Fibroblast of lung (primary cell): Measurements from ENCODE around the gene LTA4H. TPM values are rescaled to one million over a fixed set of nuclear protein-coding genes. Genes with fewer than 3 reads are reported as not detected.

Experiments
- DNase-seq, 2 donors: peaks; one replicate each; pipeline versions ENCODE4 v3.0.0 to v3.0.0-alpha.2; 2010; ENCODE audit warnings: low read depth in 2 of 2
- H2AFZ ChIP-seq: 2 replicates; pipeline ENCODE4 v1.5.1; 2012; ENCODE audit warnings: low read length, control low read depth, inconsistent platforms
- H3K27ac ChIP-seq: 2 replicates; pipeline ENCODE4 v1.5.1; 2011; ENCODE audit warnings: low read length, control low read depth; ENCODE audit not compliant: insufficient read depth
- H3K27me3 ChIP-seq: 2 replicates; pipeline ENCODE4 v1.5.1; 2011; ENCODE audit warnings: mild to moderate bottlenecking, low read length; ENCODE audit not compliant: control insufficient read depth, insufficient read depth
- H3K36me3 ChIP-seq: 2 replicates; pipeline ENCODE4 v1.5.1; 2011; ENCODE audit warnings: low read length; ENCODE audit not compliant: control insufficient read depth, insufficient read depth
- H3K4me1 ChIP-seq: 2 replicates; pipeline ENCODE4 v1.5.1; 2011; ENCODE audit warnings: low read length; ENCODE audit not compliant: control insufficient read depth, insufficient read depth; ENCODE audit errors: extremely low read depth
- H3K4me2 ChIP-seq: 2 replicates; pipeline ENCODE4 v1.5.1; 2011; ENCODE audit warnings: low read length, control low read depth; ENCODE audit not compliant: insufficient read depth; ENCODE audit errors: extremely low read depth
- H3K4me3 ChIP-seq, 4 experiments: fragments of 200-600 bp in 1 of 4; sonication (generic) in 1 of 4; replicated peaks in 1 of 4; 2 replicates each; pipeline ENCODE4 v1.5.1; 2011 to 2016; ENCODE audit warnings: low read length in 4 of 4, low read depth in 3 of 4, mild to moderate bottlenecking in 3 of 4, control low read depth in 2 of 4, inconsistent platforms in 1 of 4, mixed read lengths in 1 of 4; ENCODE audit not compliant: insufficient read depth in 1 of 4; ENCODE audit errors: control extremely low read depth in 1 of 4
- H3K79me2 ChIP-seq: 2 replicates; pipeline ENCODE4 v1.5.1; 2012; ENCODE audit warnings: mild to moderate bottlenecking, low read length, inconsistent platforms; ENCODE audit not compliant: control insufficient read depth, insufficient read depth
- H3K9ac ChIP-seq: 2 replicates; pipeline ENCODE4 v1.5.1; 2011; ENCODE audit warnings: mild to moderate bottlenecking, low read length, control low read depth; ENCODE audit not compliant: insufficient read depth
- H3K9me3 ChIP-seq: 2 replicates; pipeline ENCODE4 v1.5.1; 2012; ENCODE audit warnings: low read depth, low read length; ENCODE audit not compliant: control insufficient read depth, insufficient read depth
- H4K20me1 ChIP-seq: 2 replicates; pipeline ENCODE4 v1.5.1; 2011; ENCODE audit warnings: low read length; ENCODE audit not compliant: control insufficient read depth, insufficient read depth; ENCODE audit errors: extremely low read depth
- CTCF ChIP-seq, 2 donors: IDR thresholded peaks in 1 of 2; conservative IDR thresholded peaks in 1 of 2; 1 replicate in 1 of 2; 2 replicates in 1 of 2; pipeline ENCODE4 v1.5.1; 2011 to 2012; ENCODE audit warnings: low read length in 2 of 2, control low read depth in 1 of 2, inconsistent platforms in 1 of 2, low read depth in 1 of 2, mild to moderate bottlenecking in 1 of 2
- EZH2 ChIP-seq: IDR thresholded peaks from 2 replicates; pipeline ENCODE4 v1.5.1; 2012; ENCODE audit warnings: low read length, control low read depth, mild to moderate bottlenecking; ENCODE audit errors: missing control alignments
- polyA plus RNA-seq, 2 donors: library from polyadenylated mRNA; depleted of rRNA in 1 of 2; stranded (reverse) in 1 of 2; unstranded in 1 of 2; fragments of >200 nt; gene quantifications; 2 replicates each; pipeline ENCODE4 v1.2.1, GENCODE V29; 2011 to 2012; ENCODE audit warnings: missing spikeins in 1 of 2
- total RNA-seq: library from RNA; depleted of rRNA; stranded (reverse); fragments of >200 nt; gene quantifications from 2 replicates; pipeline ENCODE4 v1.2.1, GENCODE V29; 2014

The LTA4H gene
- total and polyA plus RNA-seq, 2 donors (not counting 1 experiment from before 2014, with no cell fraction given) = 81.1 to 100 TPM

DNA sequence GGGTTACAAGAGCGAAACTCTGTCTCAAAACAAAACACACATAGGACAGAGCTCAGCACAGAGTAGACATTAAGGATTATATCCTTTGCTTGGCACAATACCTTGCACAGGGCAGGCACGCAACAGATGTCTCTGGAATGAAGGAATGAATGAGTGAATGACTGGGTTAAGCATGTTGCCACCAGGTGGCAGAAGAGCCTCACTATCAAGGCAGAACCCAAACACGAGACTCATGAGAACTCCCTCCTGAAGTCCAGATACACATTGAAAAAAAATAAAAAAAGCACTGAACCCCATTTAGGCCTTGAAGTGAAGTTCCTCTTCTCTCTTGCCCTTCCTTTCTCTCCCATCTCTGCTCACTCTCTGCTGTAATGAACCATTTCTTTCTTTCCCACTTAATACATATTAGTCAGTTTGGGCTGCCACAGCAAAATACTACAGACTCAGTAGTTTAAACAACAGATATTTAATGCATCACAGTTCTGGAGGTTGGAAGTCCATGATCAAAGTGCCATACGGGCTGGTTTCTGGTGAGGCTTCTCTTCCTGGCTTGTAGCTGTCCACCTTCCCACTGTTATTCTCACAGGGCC is 26.6 kb upstream of the LTA4H start:
- peak; percentile 73 to 91 for DNase-seq
- Histone ChIP-seq H3K36me3 (no peaks in the 10 kb centered on the region), H3K4me1 (no peaks in the 10 kb centered on the region), H3K9ac (no peak overlapping the region), H3K79me2 (no peaks in the 10 kb centered on the region), H3K27me3 (no peaks in the 10 kb centered on the region), H4K20me1 (no peaks in the 10 kb centered on the region), H2AFZ (no peak overlapping the region), H3K27ac (no peak overlapping the region), H3K4me3 (no peak overlapping the region), H3K9me3 (no peaks in the 10 kb centered on the region), H3K4me2 (no peak overlapping the region)
- TF ChIP-seq EZH2 (no peak), CTCF (conservative IDR thresholded peaks at IDR 0.05 in 1 of 2, IDR thresholded peaks at IDR 0.05 in 1 of 2; ENCODE audit: low read depth in 1 of 2, low read length in 2 of 2) (peak; percentile 79 to 84)

DNA sequence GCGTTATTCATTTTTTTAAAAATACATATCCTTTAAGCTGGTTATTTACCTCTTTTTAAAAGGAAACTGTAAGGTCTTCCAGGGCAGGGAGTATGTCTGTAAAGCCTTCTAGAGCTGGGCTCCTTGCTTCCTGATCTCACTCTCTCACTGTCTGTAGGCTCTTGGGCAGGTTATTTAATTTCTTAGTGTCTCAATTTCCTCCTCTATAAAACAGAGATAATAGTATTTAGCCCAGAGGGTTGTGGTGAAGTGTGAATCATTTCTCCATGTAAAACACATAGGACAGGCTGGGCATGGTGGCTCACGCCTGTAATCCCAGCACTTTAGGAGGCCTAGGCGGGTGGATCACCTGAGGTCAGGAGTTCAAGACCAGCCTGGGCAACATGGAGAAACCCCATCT is 25.9 kb upstream of the LTA4H start:
- TF ChIP-seq EZH2 = no peak
- no peak for TF ChIP-seq CTCF (conservative IDR thresholded peaks at IDR 0.05 in 1 of 2, IDR thresholded peaks at IDR 0.05 in 1 of 2; ENCODE audit: low read depth in 1 of 2, low read length in 2 of 2)

DNA sequence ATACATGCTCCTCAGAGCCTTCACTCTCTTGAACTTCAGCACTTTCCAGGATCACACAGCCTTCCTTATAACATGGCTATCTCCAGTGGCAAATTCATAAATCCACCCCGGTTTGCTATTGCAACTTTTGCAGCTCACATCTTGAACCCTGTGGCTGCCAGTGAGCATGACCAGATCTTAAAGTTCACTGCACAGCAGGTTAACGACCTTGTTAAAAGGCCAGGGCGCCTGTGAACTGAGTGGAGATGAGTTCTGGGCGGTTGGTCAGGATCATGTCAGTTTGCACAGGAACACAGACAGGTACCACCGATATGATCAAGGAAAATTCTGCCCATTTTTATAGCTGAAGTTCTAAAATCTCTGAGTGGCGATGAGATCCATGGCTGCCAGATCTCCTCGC is 24.7 kb upstream of the LTA4H start:
- H3K27me3 ChIP-seq = no peaks in the 10 kb centered on the region
- no peaks in the 10 kb centered on the region for H3K79me2 ChIP-seq
- no peak overlapping the region for H3K9ac ChIP-seq
- no peak overlapping the region for H2AFZ ChIP-seq
- no peaks in the 10 kb centered on the region for H3K4me1 ChIP-seq
- TF ChIP-seq EZH2 = no peak
- no peak for TF ChIP-seq CTCF (conservative IDR thresholded peaks at IDR 0.05 in 1 of 2, IDR thresholded peaks at IDR 0.05 in 1 of 2; ENCODE audit: low read depth in 1 of 2, low read length in 2 of 2)
- H3K4me3 ChIP-seq = no peak overlapping the region
- DNase-seq = no peak
- no peak overlapping the region for H3K27ac ChIP-seq
- no peak overlapping the region for H3K4me2 ChIP-seq
- no peaks in the 10 kb centered on the region for H4K20me1 ChIP-seq
- H3K36me3 ChIP-seq = no peaks in the 10 kb centered on the region
- no peaks in the 10 kb centered on the region for H3K9me3 ChIP-seq

More for the DNA sequence above, 25.9 kb upstream of the LTA4H start:
- no peak for DNase-seq
- no peaks in the 10 kb centered on the region for H3K4me1 ChIP-seq
- H3K9me3 ChIP-seq = no peaks in the 10 kb centered on the region
- no peaks in the 10 kb centered on the region for H3K27me3 ChIP-seq
- no peaks in the 10 kb centered on the region for H3K79me2 ChIP-seq
- no peak overlapping the region for H3K4me2 ChIP-seq
- H2AFZ ChIP-seq = no peak overlapping the region
- H4K20me1 ChIP-seq = no peaks in the 10 kb centered on the region
- no peak overlapping the region for H3K9ac ChIP-seq
- H3K36me3 ChIP-seq = no peaks in the 10 kb centered on the region
- H3K4me3 ChIP-seq = no peak overlapping the region
- H3K27ac ChIP-seq = no peak overlapping the region
